Right renal cortex interstitium (tissue), 3 donors: ENCODE data around the gene SULT1A3. TPM values are rescaled to one million over a fixed set of nuclear protein-coding genes. Genes with fewer than 3 reads are reported as not detected.
"Not testable (repeated sequence)": the region's sequence is repeated elsewhere in the genome, so short reads cannot be mapped to it uniquely, and the experiment has no call there.

Source experiments
- DNase-seq, 3 donors: peaks; one replicate each; pipeline ENCODE4 v3.0.0-alpha.2; 2013; ENCODE audit warnings: low read depth in 3 of 3, low spot score in 2 of 3
- polyA plus RNA-seq, 3 donors: library from polyadenylated mRNA; unstranded; fragments of 120-200 nt; gene quantifications; one replicate each; pipeline ENCODE4 v1.2.1, GENCODE V29; 2013; ENCODE audit not compliant: insufficient read length in 3 of 3

Gene SULT1A3
- 10 to 100 TPM in 2 of 3 donors, 1 to 10 TPM in 1; 2.2 to 13.9 (median 11.9) TPM for polyA plus RNA-seq

DNA sequence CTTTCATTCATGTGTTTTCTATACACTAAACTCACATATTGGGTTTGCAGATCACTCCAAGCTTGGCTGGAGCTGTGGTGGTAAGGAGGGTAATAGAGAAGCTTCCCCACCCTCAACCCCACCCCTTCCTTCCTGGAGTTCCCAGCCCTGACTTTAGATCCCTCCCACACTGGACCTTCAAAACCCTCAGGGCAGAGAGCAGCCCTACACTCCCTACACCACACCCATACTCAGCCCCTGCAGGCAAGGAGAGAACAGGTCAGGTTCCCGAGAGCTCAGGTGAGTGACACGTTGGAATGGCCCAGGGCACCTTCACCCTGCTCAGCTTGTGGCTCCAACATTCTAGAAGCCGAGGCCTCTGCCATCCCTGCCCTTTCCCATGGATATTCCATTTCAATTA is at the start of gene SULT1A3:
SULT1A3 (plus strand) TSS at position 207 of the 400 bp plus-strand sequence. CDS start 1,474 bp downstream, outside the sequence.
- not testable (repeated sequence) for DNase-seq

DNA sequence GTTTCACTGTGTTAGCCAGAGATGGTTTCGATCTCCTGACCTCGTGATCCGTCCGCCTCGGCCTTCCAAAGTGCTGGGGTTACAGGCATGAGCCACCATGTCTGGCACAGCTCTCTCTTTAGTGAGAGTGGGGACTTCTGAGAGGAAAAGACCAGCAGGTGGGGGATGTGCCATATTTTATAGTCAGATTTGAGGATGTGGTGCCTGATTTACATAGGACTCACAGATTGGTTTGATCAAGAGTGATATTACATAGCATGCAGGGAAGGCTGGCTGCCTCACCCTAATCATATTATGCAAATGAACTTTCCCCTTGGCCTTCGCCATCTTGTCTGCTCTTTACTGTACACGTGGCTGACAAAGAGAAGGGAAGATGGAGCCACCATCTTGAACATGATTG is 48.0 kb upstream of the SULT1A3 start:
- no peak for DNase-seq

DNA sequence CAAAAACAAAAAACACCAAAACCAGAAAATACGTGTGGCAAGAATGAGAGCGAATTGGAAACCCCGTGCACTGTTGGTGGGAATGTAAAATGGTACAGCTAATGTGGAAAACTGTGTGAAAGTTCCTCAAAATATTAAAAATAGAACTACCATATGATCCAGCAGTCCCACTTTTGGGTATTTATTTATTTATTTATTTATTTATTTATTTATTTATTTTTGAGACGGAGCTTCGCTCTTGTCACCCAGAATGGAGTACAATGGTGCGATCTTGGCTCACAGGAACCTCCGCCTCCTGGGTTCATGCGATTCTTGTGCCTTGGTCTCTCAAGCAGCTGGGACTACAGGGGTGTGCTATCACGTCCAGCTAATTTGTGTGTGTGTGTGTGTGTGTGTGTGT is 46.5 kb upstream of the SULT1A3 start:
- DNase-seq = no peak

DNA sequence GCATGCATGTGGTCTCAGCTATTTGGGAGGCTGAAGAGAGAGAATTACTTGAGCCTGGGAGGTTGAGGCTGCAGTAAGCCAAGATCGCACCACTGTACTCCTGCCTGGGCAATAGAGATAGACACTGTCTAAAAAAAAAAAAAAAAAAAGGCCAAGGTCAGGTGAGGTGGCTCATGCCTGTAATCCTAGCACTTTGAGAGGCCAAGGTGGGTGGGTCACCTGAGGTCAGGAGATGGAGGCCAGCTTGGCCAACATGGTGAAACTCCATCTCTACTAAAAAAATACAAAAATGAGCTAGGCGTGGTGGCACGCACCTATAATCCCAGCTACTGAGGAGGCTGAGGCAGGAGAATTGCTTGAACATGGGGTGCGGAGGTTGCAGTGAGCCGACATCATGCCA is 43.9 kb upstream of the SULT1A3 start:
- no peak for DNase-seq

- DNase-seq = no peak
Observed at GRCh38 chr16:30157214-30157613, 41.8 kb upstream of the SULT1A3 start.

DNA sequence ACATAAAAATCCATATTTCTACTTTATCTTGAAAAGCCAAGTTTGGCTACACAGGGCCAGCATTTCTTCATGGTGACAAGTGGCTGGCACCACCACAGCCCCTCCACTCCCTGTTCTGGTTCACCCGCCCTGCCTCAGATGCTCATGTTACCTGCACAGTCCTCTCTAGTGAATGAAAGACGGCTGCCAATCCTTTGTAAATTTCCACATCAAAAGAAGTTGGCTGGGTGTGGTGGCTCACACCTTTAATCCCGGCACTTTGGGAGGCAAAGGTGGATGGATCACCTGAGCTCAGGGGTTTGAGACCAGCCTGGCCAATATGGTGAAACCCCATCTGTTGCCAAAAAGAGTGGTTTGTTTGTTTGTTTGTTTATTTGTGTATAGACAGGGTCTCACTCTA is 35.5 kb upstream of the SULT1A3 start:
- DNase-seq = no peak

DNA sequence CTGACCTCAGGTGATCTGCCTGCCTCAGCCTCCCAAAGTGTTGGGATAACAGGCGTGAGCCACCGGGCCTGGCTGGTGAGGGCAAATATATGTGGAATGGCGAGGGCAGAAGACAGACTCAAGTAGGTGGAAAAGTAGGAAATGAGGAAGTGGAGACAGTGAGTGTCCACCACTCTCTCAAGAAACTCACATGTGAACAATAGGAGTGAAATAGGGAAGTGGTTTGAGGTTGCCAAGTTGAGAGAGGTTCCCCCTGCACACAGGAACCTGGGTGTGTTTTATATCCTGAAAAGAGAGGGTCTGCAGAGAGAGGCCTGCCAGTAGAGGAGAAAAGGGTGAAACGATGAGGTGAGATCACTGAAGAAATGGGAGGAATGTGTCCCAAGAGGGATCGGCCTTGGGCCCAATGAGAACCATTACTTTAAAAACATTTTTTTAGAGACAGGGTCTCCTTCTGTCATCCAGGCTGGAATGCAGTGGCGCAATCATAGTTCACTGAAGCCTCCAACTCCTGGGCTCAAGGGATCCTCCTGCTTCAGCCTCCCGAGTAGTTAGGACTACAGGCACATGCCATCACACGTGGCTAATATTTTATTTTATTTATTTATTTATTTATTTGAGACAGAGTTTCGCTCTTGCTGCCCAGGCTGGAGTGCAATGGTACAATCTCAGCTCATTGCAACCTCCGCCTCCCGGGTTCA is 32.7 kb upstream of the SULT1A3 start:
- no peak for DNase-seq

DNA sequence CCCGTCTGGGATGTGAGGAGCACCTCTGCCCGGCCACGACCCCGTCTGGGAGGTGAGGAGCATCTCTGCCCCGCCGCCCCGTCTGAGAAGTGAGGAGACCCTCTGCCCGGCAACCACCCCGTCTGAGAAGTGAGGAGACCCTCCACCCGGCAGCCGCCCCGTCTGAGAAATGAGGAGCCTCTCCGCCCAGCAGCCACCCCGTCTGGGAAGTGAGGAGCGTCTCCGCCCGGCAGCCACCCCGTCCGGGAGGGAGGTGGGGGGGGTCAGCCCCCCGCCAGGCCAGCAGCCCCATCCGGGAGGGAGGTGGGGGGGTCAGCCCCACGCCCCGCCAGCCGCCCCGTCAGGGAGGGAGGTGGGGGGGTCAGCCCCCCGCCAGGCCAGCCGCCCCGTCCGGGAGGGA is 30.3 kb upstream of the SULT1A3 start:
- DNase-seq = not testable (repeated sequence)

DNA sequence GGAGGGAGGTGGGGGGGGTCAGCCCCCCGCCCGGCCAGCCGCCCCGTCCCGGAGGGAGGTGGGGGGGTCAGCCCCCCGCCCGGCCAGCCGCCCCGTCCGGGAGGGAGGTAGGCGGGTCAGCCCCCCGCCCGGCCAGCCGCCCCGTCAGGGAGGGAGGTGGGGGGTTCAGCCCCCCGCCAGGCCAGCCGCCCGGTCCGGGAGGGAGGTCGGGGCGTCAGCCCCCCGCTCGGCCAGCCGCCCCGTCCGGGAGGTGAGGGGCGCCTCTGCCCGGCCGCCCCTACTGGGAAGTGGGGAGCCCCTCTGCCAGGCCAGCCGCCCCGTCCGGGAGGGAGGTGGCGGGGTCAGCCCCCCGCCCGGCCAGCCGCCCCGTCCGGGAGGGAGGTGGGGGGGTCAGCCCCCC is 29.6 kb upstream of the SULT1A3 start:
- not testable (repeated sequence) for DNase-seq

- DNase-seq = not testable (repeated sequence)
Observed at GRCh38 chr16:30170145-30170544, 28.9 kb upstream of the SULT1A3 start.

DNA sequence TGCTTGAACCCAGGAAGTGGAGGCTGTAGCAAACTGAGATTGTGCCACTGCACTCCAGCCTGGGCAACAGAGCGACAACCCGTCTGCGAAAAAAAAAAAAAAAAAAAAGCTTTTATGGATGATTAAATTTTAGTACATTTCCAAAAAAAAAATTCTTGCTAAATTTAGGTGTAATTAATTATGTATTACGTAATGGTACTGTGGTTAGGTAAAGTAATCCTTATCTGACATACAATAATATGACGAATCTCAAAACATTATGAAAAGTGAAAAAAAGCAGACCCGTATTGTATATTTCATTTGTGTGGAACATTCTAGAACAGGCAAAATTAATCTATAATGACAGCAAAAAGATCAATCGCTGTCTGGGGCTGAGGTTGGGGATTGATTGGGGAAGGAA is 26.0 kb upstream of the SULT1A3 start:
- DNase-seq = no peak

- DNase-seq = not testable (repeated sequence)
Observed at GRCh38 chr16:30176876-30177275, 22.2 kb upstream of the SULT1A3 start.

DNA sequence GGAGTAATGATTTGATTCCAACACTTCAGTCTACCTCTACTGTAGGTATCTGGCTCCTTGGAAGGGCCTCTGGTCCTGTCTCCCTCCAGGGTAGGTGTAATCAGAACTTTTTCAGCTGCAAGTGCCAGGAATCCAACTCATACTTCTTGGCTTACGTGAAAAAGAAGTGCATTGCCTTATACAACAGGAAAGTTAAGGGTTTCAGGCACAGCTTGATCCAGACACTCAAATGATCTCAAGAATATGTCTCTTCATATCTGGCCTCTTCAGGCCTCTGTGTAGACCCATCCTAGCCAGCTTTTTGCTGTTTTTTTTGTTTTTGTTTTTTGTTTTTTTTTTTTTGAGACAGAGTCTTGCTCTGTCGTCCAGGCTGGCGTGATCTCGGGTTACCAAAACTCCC is 19.9 kb upstream of the SULT1A3 start:
- DNase-seq = no peak

DNA sequence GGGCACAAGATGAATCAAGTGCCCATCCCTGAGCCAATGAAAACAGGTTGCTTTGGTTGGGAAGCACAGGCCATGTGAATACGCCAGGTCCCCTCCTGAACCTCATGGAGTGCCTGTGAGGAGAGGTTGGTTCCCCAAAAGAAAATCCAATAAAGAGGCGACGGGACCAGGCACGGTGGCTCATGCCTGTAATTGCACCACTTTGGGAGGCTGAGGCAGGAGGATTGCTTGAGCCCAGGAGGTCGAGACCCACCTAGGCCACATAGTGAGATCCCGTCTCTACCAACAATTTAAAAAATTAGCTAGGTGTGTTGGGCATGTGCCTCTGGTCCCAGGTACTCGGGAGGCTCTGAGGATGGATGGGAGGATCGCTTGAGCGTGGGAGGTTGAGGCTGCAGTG is 19.1 kb upstream of the SULT1A3 start:
- no peak for DNase-seq

DNA sequence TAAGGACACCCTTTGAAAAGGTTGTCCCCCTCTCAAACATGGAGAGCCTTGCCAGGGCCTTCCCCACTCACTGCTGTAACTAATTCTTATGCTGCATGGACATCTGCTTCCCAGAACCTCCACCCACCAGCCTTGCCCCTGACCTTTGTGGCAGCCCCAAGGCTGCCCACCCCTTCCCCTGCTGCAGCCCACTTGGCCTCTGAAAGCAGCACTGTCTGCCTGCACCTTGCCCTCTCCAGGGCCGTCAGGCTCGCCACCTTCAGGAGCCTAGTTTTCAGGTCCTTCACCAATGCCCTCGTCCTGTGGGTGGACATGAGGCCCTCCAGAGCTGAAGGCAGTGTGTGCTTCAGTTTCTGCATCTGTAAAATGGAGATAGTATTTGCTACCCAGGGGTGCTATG is 18.3 kb upstream of the SULT1A3 start:
- DNase-seq = no peak

DNA sequence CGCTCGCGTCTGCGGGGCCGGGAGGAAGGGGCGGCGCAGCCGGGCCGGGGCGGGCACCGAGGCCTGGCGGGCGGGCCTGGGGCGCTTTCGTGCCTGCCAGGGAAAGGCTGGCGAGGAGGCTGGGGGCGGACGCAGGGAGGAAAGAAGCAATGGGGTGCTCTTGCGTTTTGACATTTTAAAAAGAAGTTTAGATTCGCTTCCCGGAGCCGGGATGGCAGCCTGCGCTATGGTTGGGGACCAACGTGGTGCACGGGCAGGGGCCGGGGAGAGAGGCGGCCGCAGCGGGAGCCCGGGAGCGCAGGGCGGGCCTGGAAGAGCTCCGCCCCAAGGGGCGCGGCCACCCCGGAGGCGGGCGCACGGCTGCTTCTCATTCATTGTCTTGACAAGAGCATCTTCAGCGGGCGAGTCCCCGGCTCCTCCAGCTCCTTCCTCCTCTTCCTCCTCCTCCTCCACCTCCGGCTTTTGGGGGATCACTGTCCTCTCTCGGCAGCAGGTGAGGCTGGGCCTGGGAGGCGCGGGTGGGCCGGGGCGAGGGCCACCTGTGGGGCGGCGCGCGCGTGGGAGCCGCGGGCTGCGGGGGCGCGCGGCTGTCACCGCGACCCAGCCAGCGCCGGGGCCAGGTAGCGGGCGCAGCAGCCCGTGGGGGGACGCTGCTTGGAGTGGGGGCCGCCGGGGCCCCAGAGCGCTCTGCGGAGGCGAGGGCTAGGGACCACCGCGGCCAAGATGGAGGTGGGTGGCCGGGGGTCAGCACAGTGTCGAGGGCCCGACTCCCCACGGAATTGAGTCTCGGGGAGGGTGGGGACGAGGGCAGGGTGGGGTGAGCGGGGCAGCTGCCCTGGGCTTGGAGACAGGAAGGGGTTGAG is 15.6 kb upstream of the SULT1A3 start, which contains the start of gene CORO1A:
CORO1A (plus strand) TSS at position 370 of the 863 bp plus-strand sequence. CDS start 1,608 bp downstream, outside the sequence.
- DNase-seq = peak in 2 of 3 donors; percentile 59 to 65

DNA sequence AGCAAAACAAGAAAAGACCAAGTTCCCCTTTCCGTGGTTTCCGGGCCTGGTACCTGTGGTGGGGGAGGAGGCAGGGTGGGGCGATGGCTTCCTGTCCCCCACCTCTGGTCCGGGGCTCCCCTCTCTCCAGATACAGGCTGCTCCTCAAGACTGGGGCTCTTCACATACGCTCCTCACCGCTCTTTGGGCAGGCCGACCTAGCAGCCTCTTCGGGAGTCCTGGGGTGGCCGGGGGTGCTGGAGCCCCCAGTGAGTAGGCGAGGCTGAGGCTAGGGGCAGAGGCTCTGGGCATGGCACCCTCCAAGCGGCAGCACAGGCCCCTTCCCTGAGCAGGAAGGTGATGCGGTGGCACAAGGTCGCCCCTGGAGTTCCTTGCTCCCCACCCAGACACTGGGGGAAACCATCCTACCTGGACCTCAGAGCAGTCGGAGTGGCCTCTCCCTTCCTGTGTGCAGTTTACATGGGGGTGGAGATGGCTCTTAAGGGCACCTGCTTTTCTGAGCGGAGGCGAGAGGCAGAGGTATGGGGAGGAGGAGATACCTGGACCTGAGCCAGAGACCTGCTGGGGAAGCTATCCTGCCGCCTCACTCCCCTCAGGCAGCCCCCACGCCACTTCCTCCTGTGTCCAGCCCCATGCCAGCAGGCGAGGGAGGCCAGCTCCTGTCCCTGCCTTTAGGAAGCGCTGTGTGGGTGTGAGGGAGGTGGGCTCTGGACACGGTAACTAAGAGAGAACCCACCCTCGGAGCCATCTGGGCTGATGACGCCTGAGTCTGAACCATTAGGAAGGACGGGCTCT is 14.8 kb upstream of the SULT1A3 start:
- DNase-seq = no peak

GRCh38 chr16:30184891-30185682 is 14.0 kb upstream of the SULT1A3 start:
- no peak for DNase-seq

GRCh38 chr16:30185683-30186421 is 13.2 kb upstream of the SULT1A3 start:
- no peak for DNase-seq

- no peak for DNase-seq
Observed at GRCh38 chr16:30186444-30186781, 12.6 kb upstream of the SULT1A3 start.
